HEK293 (cell line): ENCODE data around the gene KDM5D.

ENCODE experiments used
- PRDM1 ChIP-seq: fragments of 450-650 bp; formaldehyde crosslinking; IDR thresholded peaks from 2 replicates; pipeline ENCODE4; 2016; ENCODE audit warnings: missing biosample characterization, missing genetic modification characterization
- ZBTB26 ChIP-seq: fragments of 450-650 bp; formaldehyde crosslinking; optimal IDR thresholded peaks from 2 replicates; pipeline ENCODE3; 2016; ENCODE audit warnings: missing biosample characterization, mild to moderate bottlenecking, missing genetic modification characterization
- ZNF140 ChIP-seq: fragments of 450-650 bp; formaldehyde crosslinking; IDR thresholded peaks from 2 replicates; pipeline ENCODE4 v1.5.1; 2016; ENCODE audit warnings: missing biosample characterization, missing genetic modification characterization
- ZNF202 ChIP-seq: fragments of 450-650 bp; formaldehyde crosslinking; IDR thresholded peaks from 2 replicates; pipeline ENCODE4 v1.5.1; 2016; ENCODE audit warnings: missing biosample characterization, missing genetic modification characterization, borderline replicate concordance
- ZNF292 ChIP-seq: fragments of 450-650 bp; formaldehyde crosslinking; IDR thresholded peaks from 2 replicates; pipeline ENCODE4 v1.5.1; 2016; ENCODE audit warnings: low read depth, missing biosample characterization, missing genetic modification characterization, borderline replicate concordance
- ZNF404 ChIP-seq: fragments of 450-650 bp; formaldehyde crosslinking; IDR thresholded peaks from 2 replicates; pipeline ENCODE4 v1.5.1; 2017; ENCODE audit warnings: missing biosample characterization, missing genetic modification characterization
- ZNF416 ChIP-seq: fragments of 450-650 bp; formaldehyde crosslinking; IDR thresholded peaks from 2 replicates; pipeline ENCODE4 v1.5.1; 2016; ENCODE audit warnings: missing biosample characterization, missing genetic modification characterization
- TF ChIP-seq, protein P1 (sequence below): fragments of 450-650 bp; formaldehyde crosslinking; IDR thresholded peaks from 2 replicates; pipeline ENCODE4 v1.5.1; 2016; ENCODE audit warnings: missing biosample characterization, missing genetic modification characterization
- TF ChIP-seq, protein P2 (sequence below): fragments of 450-650 bp; formaldehyde crosslinking; IDR thresholded peaks from 2 replicates; pipeline ENCODE4 v1.5.1; 2017; ENCODE audit warnings: missing biosample characterization, mild to moderate bottlenecking, missing genetic modification characterization, moderate library complexity
- TF ChIP-seq, protein P3 (sequence below): fragments of 450-650 bp; formaldehyde crosslinking; IDR thresholded peaks from 2 replicates; pipeline ENCODE4 v1.5.1; 2017; ENCODE audit warnings: missing biosample characterization, missing genetic modification characterization

GRCh38 chrY:19717146-19717545 is 27.4 kb downstream of the KDM5D start:
- TF ChIP-seq PRDM1 (tag by site-specific recombination) (no peak), ZNF202 (tag by site-specific recombination) (no peak), ZNF416 (tag by site-specific recombination) (no peak), ZNF292 (tag by site-specific recombination) (no peak), ZBTB26 (tag by site-specific recombination) (no peak), ZNF140 (tag by site-specific recombination) (no peak), ZNF404 (tag by site-specific recombination) (no peak)
- TF ChIP-seq, protein P1, sequence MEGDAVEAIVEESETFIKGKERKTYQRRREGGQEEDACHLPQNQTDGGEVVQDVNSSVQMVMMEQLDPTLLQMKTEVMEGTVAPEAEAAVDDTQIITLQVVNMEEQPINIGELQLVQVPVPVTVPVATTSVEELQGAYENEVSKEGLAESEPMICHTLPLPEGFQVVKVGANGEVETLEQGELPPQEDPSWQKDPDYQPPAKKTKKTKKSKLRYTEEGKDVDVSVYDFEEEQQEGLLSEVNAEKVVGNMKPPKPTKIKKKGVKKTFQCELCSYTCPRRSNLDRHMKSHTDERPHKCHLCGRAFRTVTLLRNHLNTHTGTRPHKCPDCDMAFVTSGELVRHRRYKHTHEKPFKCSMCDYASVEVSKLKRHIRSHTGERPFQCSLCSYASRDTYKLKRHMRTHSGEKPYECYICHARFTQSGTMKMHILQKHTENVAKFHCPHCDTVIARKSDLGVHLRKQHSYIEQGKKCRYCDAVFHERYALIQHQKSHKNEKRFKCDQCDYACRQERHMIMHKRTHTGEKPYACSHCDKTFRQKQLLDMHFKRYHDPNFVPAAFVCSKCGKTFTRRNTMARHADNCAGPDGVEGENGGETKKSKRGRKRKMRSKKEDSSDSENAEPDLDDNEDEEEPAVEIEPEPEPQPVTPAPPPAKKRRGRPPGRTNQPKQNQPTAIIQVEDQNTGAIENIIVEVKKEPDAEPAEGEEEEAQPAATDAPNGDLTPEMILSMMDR (tag by site-specific recombination), result no peak
- TF ChIP-seq, protein P2, sequence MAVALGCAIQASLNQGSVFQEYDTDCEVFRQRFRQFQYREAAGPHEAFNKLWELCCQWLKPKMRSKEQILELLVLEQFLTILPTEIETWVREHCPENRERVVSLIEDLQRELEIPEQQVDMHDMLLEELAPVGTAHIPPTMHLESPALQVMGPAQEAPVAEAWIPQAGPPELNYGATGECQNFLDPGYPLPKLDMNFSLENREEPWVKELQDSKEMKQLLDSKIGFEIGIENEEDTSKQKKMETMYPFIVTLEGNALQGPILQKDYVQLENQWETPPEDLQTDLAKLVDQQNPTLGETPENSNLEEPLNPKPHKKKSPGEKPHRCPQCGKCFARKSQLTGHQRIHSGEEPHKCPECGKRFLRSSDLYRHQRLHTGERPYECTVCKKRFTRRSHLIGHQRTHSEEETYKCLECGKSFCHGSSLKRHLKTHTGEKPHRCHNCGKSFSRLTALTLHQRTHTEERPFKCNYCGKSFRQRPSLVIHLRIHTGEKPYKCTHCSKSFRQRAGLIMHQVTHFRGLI (tag by site-specific recombination), result no peak
- TF ChIP-seq, protein P3, sequence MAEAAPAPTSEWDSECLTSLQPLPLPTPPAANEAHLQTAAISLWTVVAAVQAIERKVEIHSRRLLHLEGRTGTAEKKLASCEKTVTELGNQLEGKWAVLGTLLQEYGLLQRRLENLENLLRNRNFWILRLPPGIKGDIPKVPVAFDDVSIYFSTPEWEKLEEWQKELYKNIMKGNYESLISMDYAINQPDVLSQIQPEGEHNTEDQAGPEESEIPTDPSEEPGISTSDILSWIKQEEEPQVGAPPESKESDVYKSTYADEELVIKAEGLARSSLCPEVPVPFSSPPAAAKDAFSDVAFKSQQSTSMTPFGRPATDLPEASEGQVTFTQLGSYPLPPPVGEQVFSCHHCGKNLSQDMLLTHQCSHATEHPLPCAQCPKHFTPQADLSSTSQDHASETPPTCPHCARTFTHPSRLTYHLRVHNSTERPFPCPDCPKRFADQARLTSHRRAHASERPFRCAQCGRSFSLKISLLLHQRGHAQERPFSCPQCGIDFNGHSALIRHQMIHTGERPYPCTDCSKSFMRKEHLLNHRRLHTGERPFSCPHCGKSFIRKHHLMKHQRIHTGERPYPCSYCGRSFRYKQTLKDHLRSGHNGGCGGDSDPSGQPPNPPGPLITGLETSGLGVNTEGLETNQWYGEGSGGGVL (tag by site-specific recombination), result no peak
